CD4-positive, alpha-beta T cell treated with Interleukin-10 for 1 hour (primary cell): ENCODE results near the gene IFI16.
"Not testable (repeated sequence)": the region's sequence is repeated elsewhere in the genome, so short reads cannot be mapped to it uniquely, and the experiment has no call there.

ENCODE experiments used
- DNase-seq: peaks from one replicate; pipeline ENCODE4 v3.0.0-alpha.2; 2020

The IFI16 gene

DNA sequence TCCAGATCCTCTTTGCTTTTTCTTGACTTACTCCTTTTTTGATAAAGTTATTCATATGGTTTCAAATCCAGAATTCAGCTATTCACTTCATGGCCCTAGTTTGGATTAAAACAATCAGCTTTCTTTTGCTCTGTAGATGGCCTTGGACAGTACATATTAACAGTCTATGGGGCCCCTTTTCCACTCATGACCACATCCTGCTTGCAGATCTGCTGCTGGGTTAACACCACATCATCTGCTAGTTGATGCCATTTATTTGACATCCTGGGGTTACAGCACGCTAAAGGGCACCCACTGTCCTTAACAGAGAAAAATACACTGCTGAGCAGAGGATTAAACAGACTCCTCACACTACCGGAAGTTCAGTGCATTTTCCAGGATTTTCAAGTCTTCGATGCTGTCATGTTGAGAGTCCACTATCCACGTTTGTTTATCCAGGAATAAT is 941 bp upstream of the IFI16 start:
- DNase-seq, result peak; percentile 78

DNA sequence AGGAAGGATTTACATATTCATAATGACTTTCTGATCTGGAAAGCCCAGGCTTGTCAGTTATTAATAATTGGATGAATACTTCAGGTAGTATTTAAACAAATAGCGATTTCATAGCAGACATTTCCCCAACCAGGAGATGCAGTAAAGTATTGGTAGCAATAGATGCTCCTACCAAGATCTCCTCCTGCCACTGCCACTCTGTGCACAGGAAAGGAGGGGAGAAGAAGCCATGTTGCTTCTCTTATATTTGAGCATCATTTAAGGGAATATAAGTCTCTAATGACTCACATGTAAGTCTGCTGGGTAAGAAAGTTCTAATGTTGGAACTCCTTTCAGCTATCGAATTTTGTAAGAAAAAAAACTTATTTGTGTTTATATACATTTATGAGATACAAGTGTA is 420 bp upstream of the IFI16 start:
- no peak for DNase-seq

DNA sequence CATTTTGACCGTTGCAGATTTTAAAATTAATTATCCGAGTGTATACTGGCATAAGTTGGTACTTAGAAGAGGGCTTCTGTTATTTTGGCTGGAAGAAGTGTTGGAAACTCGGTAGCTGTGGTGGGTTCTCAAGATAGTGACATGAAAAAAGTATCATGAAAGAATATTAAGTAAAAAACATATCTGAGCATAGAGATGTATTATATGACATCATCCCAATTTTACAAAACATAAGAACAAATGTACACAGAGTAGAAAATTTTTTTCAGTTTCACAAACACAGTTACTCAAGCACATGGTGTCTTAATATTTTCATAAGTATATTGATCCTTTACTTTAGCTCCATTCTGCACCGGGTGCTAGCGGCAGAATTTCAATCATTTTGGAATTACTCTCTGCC is 684 bp downstream of the IFI16 start:
- no peak for DNase-seq

DNA sequence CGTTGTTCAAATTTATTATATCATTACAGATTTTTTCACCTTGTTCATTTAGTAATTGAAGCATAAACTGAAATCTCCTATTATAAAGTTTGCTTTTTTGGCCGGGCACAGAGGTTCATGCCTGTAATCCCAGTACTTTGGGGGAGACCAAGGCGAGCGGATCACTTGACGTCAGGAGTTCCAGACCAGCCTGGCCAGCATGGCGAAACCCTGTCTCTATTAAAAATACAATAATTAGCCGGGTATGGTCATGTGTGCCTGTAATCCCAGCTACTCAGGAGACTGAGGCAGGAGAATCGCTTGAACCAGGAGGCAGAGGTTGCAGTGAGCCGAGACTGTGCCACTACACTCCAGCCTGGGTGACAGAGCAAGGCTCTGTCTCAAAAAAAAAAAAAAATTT is 1.3 kb downstream of the IFI16 start:
- DNase-seq, result peak; percentile 25

DNA sequence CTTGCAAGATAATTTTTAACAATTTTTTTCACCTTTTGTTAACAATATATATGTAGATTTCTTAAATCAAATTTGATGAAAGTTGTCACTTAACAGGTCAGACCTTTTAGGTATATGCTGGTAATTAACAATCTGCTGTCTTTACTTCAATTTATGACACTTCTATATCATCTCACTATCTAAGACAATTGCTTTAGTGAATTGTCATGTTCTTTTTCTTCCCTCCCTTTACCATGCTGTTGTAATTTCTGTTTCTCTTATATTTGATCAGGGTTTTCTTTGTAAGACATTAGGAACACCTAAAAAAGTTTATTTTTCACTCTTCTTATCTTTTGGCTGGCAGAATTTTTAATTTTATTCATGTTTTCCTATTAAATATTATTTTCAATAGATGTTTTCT is 2.0 kb downstream of the IFI16 start:
- no peak for DNase-seq

DNA sequence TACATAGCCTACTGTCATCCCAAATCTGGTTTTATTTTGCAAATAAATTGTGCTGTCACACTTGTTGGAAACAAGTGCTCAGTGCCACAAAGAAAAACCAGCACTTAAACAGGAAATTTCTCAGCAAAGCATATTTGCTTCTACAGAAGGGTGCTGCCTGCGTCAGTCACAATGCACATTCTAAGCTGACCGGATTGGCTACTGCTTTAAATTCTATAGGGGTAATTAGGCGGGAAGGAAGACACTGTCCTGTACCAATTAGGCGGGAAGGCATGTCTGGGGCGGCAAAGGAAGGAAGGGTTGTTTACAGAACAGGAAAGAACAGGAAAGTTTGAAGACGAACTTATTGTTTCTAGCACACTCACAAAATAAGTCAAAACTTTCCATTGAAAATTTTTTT is 2.8 kb downstream of the IFI16 start:
- peak; percentile 76 for DNase-seq

DNA sequence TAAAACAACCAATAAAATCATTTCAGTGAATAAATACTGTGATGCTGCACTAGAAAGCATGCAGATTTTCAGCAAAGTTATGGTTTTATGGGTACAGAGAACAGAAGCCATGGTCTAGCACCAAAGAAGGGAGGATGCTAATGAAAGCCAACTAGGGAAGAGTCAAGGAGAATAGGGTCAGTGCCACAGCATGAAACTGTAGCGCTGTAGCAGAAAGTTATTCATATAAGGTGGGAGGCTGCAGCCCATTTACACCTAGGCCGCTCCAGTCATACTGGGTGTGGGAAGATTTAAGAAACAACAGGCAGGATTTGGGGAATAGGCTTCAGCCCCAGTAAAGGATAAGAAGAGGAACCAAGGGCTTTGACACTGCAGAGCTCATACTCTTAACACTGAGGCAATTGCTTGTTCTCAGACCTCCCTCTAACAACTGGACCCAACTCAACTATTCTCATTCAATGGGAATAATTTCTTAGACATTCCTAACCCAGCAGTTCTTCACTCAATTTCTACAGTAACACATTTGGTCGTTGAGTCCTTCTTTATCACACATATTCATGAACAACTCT is 4.4 kb downstream of the IFI16 start:
- no peak for DNase-seq

DNA sequence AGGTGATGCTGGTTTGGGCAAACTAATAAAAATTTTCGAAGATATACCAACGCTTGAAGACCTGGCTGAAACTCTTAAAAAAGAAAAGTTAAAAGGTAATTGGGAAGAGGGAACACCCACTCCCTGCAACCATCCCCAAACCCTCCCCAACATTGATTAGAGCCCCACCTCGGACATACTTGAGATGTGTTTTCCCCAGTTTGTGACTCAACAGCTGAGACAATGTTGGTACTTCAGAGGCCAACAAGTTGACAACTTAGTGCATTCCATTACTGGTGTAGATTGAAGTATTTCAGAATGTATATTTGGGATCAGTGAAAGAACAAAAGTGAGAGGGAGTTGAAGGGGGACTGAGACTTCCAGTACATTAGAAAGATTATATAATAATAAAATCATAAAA is 5.1 kb downstream of the IFI16 start:
- no peak for DNase-seq

DNA sequence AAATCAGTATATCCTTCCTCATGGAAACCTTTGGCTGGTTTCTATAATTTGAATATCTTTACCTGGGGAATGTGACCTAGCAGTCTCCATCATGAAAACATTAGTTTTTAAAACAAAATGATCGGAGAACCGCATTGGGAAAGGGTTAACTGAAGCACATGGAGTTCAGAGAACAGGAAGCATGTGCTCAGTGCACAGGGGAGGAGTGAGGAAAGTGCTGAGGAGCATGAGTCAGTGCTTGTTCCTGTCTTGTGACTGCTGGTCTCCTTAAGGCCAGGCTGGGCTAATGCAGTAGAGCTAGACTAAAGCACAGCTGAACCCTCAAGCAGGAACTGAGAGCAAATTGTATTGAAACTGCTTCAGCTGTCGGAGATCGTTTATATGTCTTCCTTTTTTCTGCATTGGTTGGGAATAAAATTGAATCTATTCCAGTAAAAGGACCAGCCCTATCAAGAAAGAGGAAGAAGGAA is 5.8 kb downstream of the IFI16 start:
- peak; percentile 77 for DNase-seq

DNA sequence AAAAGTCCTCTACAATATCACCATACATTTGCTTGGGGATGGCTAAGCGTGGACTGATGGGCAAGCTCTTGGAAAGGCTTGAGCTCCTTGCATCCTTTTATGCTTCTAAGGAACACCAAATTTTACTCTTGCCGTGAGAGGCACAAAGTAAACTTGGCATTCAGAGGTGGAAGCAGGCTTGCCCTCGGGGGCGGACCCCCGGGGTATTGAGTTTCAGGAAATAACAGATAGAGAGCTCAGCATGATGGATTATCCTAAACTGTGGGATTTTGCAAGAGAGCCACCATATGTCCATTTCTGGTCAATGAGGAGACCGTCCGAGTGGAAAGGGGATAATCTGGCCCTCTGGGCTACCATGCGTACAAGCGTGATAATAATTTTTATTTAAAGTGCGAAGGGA is 14.0 kb downstream of the IFI16 start:
- DNase-seq, result no peak

DNA sequence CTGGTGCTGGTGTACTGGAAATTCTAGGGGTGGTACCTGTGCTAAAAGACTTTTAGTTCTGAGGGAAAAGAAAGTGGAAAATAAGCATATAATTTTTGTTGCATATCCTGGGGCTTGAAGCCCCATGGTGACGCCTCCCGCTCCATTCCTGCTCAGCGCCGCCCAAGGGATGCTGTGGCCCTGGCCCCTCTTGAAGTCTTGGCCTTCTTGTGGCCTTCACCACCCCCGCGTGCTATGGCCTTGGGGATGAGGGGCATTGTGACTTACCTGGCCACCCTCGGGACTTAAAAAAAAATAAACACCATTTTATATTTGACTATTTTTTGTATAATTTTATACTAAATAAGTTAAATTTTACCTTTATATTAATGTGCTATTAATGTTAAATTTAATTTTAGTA is 15.3 kb downstream of the IFI16 start:
- no peak for DNase-seq

DNA sequence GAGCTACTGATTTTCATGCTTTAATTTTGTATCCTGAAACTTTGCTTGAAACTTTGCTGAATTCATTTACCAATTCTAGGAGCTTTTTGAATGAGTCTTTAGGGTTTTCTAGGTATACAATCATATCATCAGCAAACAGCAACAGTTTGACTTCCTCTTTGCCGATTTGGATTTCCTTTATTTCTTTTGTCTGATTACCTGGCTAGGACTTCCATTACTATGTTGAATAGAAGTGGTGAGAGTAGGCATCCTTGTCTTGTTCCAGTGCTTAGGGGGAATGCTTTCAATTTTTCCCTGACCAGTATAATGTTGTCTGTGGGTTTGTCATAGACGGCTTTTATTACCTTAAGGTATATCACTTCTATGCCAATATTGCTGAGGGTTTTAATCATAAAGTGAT is 17.1 kb downstream of the IFI16 start:
- DNase-seq, result not testable (repeated sequence)

DNA sequence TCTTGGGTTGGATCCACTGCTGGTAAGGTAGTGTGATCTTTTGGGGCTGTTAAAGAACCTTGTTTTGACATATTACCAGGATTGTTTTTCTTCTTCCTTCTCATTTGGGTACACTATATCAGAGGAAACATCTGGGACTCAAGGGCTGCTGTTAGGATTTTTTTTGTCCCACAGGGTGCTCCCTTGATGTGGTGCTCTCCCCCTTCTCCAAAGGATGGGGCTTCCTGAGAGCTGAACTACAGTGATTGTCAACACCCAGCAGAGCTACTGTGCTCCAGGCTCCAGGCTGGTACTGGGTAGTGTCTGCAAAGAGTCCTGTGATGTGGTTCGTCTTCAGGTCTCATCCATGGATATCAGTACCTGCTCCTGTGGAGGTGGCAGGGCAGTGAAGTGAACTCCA is 20.6 kb downstream of the IFI16 start:
- DNase-seq, result no peak

DNA sequence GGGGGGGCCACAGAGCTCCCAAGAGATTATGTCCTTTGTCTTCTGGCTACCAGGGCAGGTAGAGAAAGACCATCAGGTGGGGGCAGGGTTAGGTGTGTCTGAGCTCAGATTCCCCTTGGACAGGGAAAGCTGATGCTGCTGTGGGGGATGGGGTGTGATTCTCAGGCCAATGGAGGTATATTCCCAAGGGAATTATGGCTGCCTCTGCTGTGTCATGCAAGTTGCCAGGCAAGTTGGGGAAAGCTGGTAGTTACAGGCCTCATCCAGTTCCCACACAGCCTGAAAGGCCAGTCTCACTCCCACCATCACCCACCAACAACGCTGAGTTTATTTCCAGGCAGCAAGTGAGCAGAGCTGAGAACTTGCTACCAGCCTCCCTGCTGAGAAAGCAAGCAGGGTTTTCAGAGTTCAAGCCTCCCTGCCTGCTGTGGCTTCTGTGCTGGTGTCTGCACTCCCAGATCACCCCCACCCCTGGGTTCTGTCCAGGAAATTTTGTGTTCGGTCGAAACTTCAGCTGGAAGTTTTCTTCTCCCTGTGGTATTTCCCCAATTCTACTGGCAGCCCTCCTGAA is 21.3 kb downstream of the IFI16 start:
- DNase-seq, result no peak

DNA sequence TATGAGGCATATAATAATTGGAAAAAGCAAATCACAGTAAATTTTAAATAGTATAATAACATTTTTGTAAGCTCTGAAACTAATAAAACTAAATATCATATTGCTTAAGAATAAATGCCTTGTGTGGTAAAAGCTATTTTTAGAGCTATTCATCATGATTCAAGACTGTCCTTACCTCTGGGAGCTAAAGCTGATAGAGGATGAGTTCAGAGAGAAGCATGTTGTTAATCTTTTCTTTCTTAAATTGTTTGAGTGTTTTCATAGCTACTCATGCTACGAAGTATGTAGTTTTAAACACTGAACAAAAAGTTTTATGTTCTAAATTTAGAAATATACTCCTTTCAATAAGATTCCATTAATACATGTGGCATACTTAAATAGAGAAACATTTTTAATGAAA is 30.5 kb downstream of the IFI16 start:
- no peak for DNase-seq

DNA sequence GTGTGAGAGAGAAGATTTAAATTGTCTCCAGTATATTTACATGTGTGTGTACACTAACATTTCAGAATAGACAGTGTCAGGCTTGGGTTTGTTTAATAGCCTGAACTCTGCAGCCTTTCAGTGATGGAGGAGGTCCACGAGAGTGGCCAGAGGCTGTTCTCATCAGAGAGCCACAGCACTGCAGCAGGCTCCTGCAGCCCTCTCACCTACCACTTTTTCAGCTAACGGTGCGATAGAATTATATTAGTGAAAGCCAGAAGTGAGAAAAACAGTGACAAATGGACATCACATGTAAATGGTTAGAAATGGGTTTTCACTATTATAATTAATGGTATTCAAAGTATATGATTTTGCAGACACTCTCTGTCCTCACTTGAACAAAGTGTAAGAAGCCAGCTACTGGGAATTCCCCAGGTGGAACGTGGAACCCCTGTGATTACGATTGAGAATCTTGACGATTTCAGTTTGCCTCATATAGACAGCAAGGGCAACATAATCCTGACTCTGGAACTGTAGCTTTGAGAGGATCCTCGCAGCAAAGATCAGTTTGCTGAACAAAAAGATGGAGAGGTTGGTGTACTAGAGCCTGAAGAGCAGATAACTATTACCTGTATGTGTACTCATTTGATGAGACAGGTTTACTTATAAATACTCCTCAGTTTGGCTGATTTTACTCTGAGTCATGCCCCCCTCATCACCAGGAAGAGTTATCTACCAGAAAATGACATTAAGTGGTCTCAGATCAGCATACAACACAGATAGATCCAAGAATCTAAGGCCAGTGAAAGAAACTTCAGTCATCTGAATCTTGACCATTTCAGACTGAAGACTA is 31.4 kb downstream of the IFI16 start:
- no peak for DNase-seq

DNA sequence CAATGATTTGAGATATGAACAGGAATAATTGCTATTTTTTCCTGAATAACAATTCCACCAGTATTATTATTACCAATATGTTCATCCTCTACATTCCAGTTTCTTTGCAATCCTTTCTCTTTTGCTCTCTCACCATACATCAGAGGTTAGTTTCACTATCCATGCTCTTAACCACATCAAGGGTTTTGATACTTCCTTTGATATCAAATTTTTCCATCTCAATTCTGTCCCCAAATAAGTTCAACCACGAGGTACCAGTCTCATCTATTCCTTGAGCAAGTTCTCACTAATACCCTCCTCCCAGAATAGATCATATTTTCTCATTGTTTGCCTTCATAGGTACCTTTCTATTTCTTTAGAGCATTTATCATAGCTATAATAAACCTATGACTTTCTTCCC is 36.8 kb downstream of the IFI16 start:
- DNase-seq, result peak; percentile 39

DNA sequence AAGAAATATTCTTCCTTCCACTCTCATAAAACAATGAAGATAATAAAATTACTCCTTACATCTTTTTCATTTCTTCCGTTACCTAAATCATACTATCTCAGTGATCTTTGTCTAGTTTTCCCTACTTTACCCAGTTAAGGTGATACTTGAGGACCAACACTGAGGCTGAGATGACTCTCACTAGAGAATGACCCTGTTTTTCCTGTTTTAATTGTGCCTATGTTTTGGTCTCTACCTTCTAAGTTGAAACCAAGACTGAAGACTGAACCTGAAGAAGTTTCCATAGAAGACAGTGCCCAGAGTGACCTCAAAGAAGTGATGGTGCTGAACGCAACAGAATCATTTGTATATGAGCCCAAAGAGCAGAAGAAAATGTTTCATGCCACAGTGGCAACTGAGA is 41.7 kb downstream of the IFI16 start:
- DNase-seq, result no peak

DNA sequence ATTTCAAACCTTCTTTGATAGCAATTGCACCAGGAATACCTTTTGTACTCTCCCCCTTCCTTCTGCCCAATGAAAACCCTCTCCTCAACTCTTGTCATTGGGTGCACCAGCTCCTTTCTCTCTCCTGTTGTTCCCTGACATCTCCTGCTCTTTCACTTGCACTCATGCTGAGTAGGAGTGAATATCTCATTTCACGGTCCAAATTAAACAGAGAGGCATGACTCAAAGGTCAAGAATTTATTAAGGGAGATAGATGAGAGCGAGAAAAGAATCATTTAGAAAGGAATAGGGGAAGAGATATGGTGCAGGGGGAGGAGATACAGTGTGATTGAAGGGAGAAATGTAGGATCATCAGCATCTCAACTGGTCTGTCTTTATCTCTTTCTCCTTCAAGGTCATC is 44.7 kb downstream of the IFI16 start:
- no peak for DNase-seq

DNA sequence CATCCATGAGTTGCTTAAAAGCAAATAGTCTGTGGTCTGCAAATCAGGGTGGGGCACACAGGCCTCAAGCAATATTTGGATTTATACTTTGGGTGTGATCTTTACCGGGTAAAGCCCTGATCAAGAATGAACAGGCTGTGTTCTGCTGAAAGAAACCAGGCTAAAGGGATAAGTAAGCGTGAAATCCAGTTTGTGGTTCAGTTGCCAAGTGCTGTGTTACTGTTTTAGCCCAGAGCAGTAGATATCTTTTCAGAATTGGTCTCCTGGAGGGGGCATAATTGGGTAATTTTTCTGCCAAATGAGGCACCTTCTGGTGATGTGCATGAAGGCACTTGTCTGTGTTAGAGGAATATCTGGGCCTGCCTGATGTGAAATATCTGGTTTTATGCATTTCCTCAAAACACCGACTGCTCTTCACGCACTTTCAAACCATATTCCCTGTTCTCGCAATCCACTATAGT is 45.5 kb downstream of the IFI16 start:
- no peak for DNase-seq

DNA sequence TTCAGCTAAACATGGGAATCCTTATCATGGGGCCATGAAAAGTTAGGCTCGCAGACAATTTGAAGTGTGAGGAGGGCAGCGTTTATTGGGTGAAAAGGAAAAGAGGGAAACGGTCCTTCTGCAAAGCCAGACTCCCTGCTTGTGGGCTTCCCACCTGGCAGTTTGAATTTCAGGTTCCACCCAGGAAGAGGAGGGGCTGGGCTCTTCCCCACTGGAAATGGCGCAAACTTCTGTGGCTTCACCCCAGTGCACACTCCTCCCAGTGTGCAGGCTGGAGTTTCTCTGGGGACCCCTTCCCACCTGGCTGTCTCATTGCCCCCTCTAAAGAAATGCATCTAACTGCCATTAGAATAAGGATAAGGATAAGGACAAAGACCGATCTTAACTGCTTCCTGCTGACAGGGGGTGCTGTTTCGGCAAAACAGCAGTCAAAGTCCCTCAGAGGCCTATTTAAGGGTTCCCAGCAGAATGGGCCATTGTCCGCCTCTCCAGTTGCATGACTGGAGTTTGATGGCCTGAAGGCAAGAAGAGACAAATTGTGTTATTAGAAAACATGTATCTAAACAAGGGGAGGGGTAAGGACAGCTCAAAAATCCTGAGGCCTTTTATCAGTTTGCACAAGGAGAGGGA is 46.5 kb downstream of the IFI16 start:
- no peak for DNase-seq

DNA sequence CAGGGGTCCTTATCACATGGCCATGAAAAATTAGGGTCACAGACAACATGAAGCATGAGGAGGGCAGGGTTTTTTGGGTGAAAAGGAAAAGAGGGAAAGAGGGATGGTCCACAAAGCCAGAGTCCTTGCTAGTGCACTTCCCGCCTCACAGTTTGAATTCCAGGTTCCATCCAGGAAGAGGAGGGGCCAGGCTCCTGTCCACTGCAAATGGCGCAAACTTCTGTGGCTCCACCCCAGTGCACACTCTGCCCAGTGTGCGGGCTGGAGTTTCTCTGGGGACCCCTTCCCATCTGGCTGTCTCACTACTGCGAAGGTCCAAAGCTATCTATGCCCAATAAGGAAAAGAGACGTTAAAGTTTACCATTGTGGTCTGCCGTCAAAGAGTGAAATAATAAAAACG is 49.0 kb downstream of the IFI16 start:
- no peak for DNase-seq

DNA sequence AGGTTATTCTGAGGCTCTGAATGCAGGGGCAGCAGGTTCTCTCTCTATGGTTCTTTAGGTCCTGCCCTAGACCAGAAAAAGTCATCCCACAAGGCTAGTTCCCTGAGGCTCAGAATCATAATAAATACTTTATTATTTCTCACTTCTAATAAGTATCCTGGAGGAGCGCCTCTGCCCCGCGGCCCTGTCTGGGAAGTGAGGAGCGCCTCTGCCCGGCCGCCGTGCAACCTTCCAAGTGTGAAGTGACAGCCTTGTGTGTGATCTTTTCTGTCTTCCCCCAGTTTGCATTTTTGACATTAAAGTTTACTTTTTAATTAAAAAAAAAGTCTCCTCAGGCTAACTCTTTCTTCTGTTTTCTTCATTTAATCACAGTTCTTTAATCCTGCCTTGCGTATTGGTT is 55.4 kb downstream of the IFI16 start:
- no peak for DNase-seq

DNA sequence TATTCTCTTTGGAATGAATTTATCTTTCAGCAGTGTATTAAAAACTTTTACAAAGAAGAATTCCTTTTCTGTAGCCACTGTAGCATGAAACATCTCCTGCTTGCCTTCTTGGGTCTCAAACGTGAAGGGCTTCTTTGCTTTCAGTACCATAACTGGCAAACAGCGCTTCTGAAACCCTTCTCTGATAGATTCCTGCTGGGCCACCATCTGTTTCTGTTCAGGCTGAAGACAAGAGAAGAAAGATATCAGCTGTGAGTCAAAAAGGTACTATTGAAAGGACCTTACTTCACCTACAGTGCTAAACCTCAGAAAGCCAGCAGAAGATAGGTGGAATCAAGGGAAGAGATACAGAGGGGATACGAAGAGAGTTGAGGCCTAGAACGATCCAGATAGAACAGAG is 56.4 kb downstream of the IFI16 start:
- no peak for DNase-seq
